HEK293 (cell line): ENCODE results near the gene KATNBL1.

Experiments used
- CTCF ChIA-PET: fragments of 350-600 bp; formaldehyde crosslinking; extraction: SDS; loops from one replicate; lab custom pipeline; 2021; ENCODE audit warnings: antibody characterized with exemption; lab: Yijun Ruan, JAX
- POLR2A ChIA-PET: fragments of 300-600 bp; formaldehyde crosslinking; extraction: SDS; loops from one replicate; lab custom pipeline; 2020; ENCODE audit warnings: antibody characterized with exemption, inconsistent platforms; lab: Yijun Ruan, JAX
- H3K27ac ChIP-seq: fragments of 200-500 bp; sonication (Bioruptor generic); 2 replicates; pipeline ENCODE4 v1.5.1; 2014; ENCODE audit warnings: low read depth, low read length, control low read depth, inconsistent platforms; ENCODE audit errors: extremely low read depth
- H3K36me3 ChIP-seq, 2 experiments: fragments of 200-500 bp in 1 of 2; sonication (Bioruptor generic) in 1 of 2; 1 replicate in 1 of 2; 2 replicates in 1 of 2; pipeline ENCODE4 v1.5.1; 2014 to 2017; ENCODE audit warnings: inconsistent platforms in 2 of 2, low read length in 2 of 2; ENCODE audit not compliant: control insufficient read depth in 2 of 2, insufficient read depth in 1 of 2
- H3K4me1 ChIP-seq: fragments of 200-500 bp; sonication (Bioruptor generic); 2 replicates; pipeline ENCODE4 v1.5.1; 2014; ENCODE audit warnings: mild to moderate bottlenecking, low read length, inconsistent platforms; ENCODE audit not compliant: control insufficient read depth, insufficient read depth
- H3K4me3 ChIP-seq: 2 replicates; pipeline ENCODE4 v1.5.1; 2011; ENCODE audit warnings: low read depth, mild to moderate bottlenecking, control low read depth, low read length, moderate library complexity
- H3K9me3 ChIP-seq: fragments of 200-500 bp; sonication (Bioruptor generic); 2 replicates; pipeline ENCODE4 v1.5.1; 2014; ENCODE audit warnings: low read depth, low read length, inconsistent platforms; ENCODE audit not compliant: control insufficient read depth, insufficient read depth
- BCL11A ChIP-seq: fragments of 450-650 bp; formaldehyde crosslinking; IDR thresholded peaks from 2 replicates; pipeline ENCODE4 v1.5.1; 2016; ENCODE audit warnings: low read depth, missing biosample characterization, missing genetic modification characterization
- HOXD13 ChIP-seq: sonication (generic); formaldehyde crosslinking; IDR thresholded peaks from 2 replicates; pipeline ENCODE4 v1.8.0; 2022; ENCODE audit warnings: missing genetic modification reagents, borderline replicate concordance
- KLF1 ChIP-seq: fragments of 450-650 bp; formaldehyde crosslinking; IDR thresholded peaks from 2 replicates; pipeline ENCODE4 v1.5.1; 2016; ENCODE audit warnings: missing biosample characterization, missing genetic modification characterization
- ZBTB6 ChIP-seq: fragments of 450-650 bp; formaldehyde crosslinking; IDR thresholded peaks from 2 replicates; pipeline ENCODE4 v1.5.1; 2017; ENCODE audit warnings: missing biosample characterization, missing genetic modification characterization
- ZNF140 ChIP-seq: fragments of 450-650 bp; formaldehyde crosslinking; IDR thresholded peaks from 2 replicates; pipeline ENCODE4 v1.5.1; 2016; ENCODE audit warnings: missing biosample characterization, missing genetic modification characterization
- ZNF174 ChIP-seq: fragments of 450-650 bp; formaldehyde crosslinking; IDR thresholded peaks from 2 replicates; pipeline ENCODE4 v1.5.0; 2017; ENCODE audit warnings: missing biosample characterization, mild to moderate bottlenecking, missing genetic modification characterization
- ZNF221 ChIP-seq: fragments of 450-650 bp; formaldehyde crosslinking; IDR thresholded peaks from 2 replicates; pipeline ENCODE4 v1.5.1; 2017; ENCODE audit warnings: missing biosample characterization, missing genetic modification characterization, borderline replicate concordance
- ZNF416 ChIP-seq: fragments of 450-650 bp; formaldehyde crosslinking; IDR thresholded peaks from 2 replicates; pipeline ENCODE4 v1.5.1; 2016; ENCODE audit warnings: missing biosample characterization, missing genetic modification characterization
- ZNF433 ChIP-seq: fragments of 450-650 bp; formaldehyde crosslinking; IDR thresholded peaks from 2 replicates; pipeline ENCODE4 v1.5.1; 2016; ENCODE audit warnings: missing biosample characterization, missing genetic modification characterization, low read depth
- ZNF473 ChIP-seq: fragments of 450-650 bp; formaldehyde crosslinking; IDR thresholded peaks from 2 replicates; pipeline ENCODE4 v1.5.1; 2017; ENCODE audit warnings: missing biosample characterization, missing genetic modification characterization
- ZNF544 ChIP-seq: fragments of 450-650 bp; formaldehyde crosslinking; IDR thresholded peaks from 2 replicates; pipeline ENCODE4 v1.5.0; 2017; ENCODE audit warnings: missing biosample characterization, missing genetic modification characterization
- ZNF621 ChIP-seq: fragments of 450-650 bp; formaldehyde crosslinking; IDR thresholded peaks from 2 replicates; pipeline ENCODE4 v1.5.1; 2017; ENCODE audit warnings: missing biosample characterization, missing genetic modification characterization
- ZNF623 ChIP-seq: fragments of 450-650 bp; formaldehyde crosslinking; IDR thresholded peaks from 2 replicates; pipeline ENCODE4 v1.5.1; 2016; ENCODE audit warnings: missing biosample characterization, missing genetic modification characterization
- ZNF677 ChIP-seq: fragments of 450-650 bp; IDR thresholded peaks from 2 replicates; pipeline ENCODE4 v1.5.0; 2018; ENCODE audit warnings: missing biosample characterization, mild to moderate bottlenecking, missing genetic modification characterization, moderate library complexity
- ZNF777 ChIP-seq: fragments of 450-650 bp; formaldehyde crosslinking; IDR thresholded peaks from 2 replicates; pipeline ENCODE4 v1.5.1; 2017; ENCODE audit warnings: missing biosample characterization, missing genetic modification characterization, borderline replicate concordance
- TF ChIP-seq, protein P1 (sequence below): fragments of 450-650 bp; formaldehyde crosslinking; IDR thresholded peaks from 2 replicates; pipeline ENCODE4 v1.5.1; 2016; ENCODE audit warnings: missing biosample characterization, missing genetic modification characterization
- TF ChIP-seq, protein P2 (sequence below): fragments of 450-650 bp; formaldehyde crosslinking; IDR thresholded peaks from 2 replicates; pipeline ENCODE4 v1.5.1; 2016; ENCODE audit warnings: missing biosample characterization, missing genetic modification characterization
- TF ChIP-seq, protein P3 (sequence below): fragments of 450-650 bp; formaldehyde crosslinking; IDR thresholded peaks from 2 replicates; pipeline ENCODE4 v1.5.1; 2016; ENCODE audit warnings: missing biosample characterization, missing genetic modification characterization

The KATNBL1 gene

GRCh38 chr15:34107315-34107714, 102.6 kb downstream of the KATNBL1 start:
- POLR2A ChIA-PET, result interaction anchor here (0.6 kb wide), 1 partner anchor 103 kb away, joined by 3 read pairs; the partner anchor contains the start of gene KATNBL1
- H3K4me1 ChIP-seq, result no peaks in the 10 kb centered on the region; the same call in 1 of the 2 replicates
- TF ChIP-seq ZNF544 (tag by site-specific recombination), result no peak
- TF ChIP-seq, protein P1, sequence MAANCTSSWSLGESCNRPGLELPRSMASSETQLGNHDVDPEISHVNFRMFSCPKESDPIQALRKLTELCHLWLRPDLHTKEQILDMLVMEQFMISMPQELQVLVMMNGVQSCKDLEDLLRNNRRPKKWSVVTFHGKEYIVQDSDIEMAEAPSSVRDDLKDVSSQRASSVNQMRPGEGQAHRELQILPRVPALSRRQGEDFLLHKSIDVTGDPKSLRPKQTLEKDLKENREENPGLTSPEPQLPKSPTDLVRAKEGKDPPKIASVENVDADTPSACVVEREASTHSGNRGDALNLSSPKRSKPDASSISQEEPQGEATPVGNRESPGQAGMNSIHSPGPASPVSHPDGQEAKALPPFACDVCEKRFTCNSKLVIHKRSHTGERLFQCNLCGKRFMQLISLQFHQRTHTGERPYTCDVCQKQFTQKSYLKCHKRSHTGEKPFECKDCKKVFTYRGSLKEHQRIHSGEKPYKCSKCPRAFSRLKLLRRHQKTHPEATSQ (tag by site-specific recombination), result no peak
- TF ChIP-seq ZNF221 (tag by site-specific recombination), result no peak
- TF ChIP-seq, protein P2, sequence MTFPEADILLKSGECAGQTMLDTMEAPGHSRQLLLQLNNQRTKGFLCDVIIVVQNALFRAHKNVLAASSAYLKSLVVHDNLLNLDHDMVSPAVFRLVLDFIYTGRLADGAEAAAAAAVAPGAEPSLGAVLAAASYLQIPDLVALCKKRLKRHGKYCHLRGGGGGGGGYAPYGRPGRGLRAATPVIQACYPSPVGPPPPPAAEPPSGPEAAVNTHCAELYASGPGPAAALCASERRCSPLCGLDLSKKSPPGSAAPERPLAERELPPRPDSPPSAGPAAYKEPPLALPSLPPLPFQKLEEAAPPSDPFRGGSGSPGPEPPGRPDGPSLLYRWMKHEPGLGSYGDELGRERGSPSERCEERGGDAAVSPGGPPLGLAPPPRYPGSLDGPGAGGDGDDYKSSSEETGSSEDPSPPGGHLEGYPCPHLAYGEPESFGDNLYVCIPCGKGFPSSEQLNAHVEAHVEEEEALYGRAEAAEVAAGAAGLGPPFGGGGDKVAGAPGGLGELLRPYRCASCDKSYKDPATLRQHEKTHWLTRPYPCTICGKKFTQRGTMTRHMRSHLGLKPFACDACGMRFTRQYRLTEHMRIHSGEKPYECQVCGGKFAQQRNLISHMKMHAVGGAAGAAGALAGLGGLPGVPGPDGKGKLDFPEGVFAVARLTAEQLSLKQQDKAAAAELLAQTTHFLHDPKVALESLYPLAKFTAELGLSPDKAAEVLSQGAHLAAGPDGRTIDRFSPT (tag by site-specific recombination), result no peak
- no peak for TF ChIP-seq ZNF777 (tag by site-specific recombination)
- no peak for TF ChIP-seq ZBTB6 (tag by site-specific recombination)
- no peak for TF ChIP-seq ZNF677
- no peak for TF ChIP-seq ZNF140
- TF ChIP-seq KLF1, result no peak
- no peak for TF ChIP-seq ZNF473
- no peak for TF ChIP-seq ZNF416 (tag by site-specific recombination)
- TF ChIP-seq, protein P3, sequence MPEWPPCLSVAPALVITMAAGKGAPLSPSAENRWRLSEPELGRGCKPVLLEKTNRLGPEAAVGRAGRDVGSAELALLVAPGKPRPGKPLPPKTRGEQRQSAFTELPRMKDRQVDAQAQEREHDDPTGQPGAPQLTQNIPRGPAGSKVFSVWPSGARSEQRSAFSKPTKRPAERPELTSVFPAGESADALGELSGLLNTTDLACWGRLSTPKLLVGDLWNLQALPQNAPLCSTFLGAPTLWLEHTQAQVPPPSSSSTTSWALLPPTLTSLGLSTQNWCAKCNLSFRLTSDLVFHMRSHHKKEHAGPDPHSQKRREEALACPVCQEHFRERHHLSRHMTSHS, result no peak
- TF ChIP-seq ZNF174 (tag by site-specific recombination), result no peak
- TF ChIP-seq ZNF623, result no peak
- TF ChIP-seq, all 188 proteins: peak for 0
- no peak overlapping the region for H3K4me3 ChIP-seq
- CTCF ChIA-PET, result interaction anchor here (0.6 to 0.9 kb wide), 5 partner anchors 140 to 664 kb away, joined by 3 to 4 read pairs (median 3); partner anchors contain the start of genes NOP10 and NUTM1
- H3K36me3 ChIP-seq, result peaks cover 0 to 4% of the 10 kb centered on the region in 2 experiments; a peak in 2 of 3 replicates
- H3K9me3 ChIP-seq, result no peaks in the 10 kb centered on the region
- H3K27ac ChIP-seq, result no peak overlapping the region

DNA sequence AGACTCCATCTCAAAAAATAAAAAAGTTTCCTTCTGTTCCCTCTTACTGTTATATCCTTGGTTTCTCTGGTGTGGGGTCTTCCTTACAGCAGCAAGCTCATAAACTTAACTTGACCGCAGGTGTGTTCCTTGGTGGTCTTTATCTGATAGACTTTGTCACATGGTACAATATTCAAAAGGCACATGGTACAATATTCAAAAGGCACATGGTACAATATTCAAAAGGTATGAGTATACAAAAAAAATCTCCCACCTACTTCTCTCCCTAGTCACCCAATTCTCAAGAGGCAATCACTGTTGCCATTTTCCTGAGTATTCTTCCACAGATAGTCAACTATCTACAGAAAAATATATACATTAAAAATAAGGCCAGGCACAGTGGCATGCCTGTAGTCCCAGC, 103.5 kb downstream of the KATNBL1 start:
- Histone ChIP-seq H3K36me3 (peaks cover 0 to 4% of the 10 kb centered on the region in 2 experiments; a peak in 2 of 3 replicates), H3K9me3 (no peaks in the 10 kb centered on the region), H3K4me3 (no peak overlapping the region)
- POLR2A ChIA-PET, result interaction anchor here (0.6 kb wide), 1 partner anchor 104 kb away, joined by 3 read pairs; the partner anchor contains the start of gene KATNBL1
- TF ChIP-seq HOXD13 (CRISPR knock-in tag) (no peak), ZNF621 (no peak), BCL11A (tag by site-specific recombination) (no peak), ZNF433 (no peak)
- TF ChIP-seq, all 188 proteins: peak for 0
- no peak overlapping the region for H3K27ac ChIP-seq
- CTCF ChIA-PET, result no interaction called here
- H3K4me1 ChIP-seq, result no peaks in the 10 kb centered on the region; the same call in 1 of the 2 replicates
